Psoas muscle (tissue), 8 donors: ENCODE results near the gene CP. TPM values are rescaled to one million over a fixed set of nuclear protein-coding genes. Genes with fewer than 3 reads are reported as not detected.

ENCODE experiments used
- ATAC-seq, 4 donors: fragments of 200-7000 bp; cut with Tn5 transposase; one replicate each; pipeline ENCODE4 v1.9.1; 2020; ENCODE audit warnings: moderate library complexity in 3 of 4, mild to moderate bottlenecking in 2 of 4
- DNase-seq, 2 donors: peaks; one replicate each; pipeline ENCODE4 v3.0.0-alpha.2; 2020
- H3K27ac ChIP-seq: fragments of 200-600 bp; one replicate; pipeline ENCODE4 v1.8.0; 2022
- H3K27me3 ChIP-seq, 3 donors: fragments of 200-600 bp in 1 of 3; one replicate each; pipeline versions ENCODE4 v1.6.1 to v1.8.0; 2013 to 2022; ENCODE audit warnings: low read length in 2 of 3, mild to moderate bottlenecking in 2 of 3, moderate library complexity in 1 of 3; ENCODE audit not compliant: insufficient read depth in 3 of 3
- H3K36me3 ChIP-seq, 2 donors: fragments of 200-600 bp in 1 of 2; one replicate each; pipeline versions ENCODE4 v1.6.1 to v1.8.0; 2013 to 2022; ENCODE audit warnings: low read depth in 1 of 2, mild to moderate bottlenecking in 1 of 2, moderate library complexity in 1 of 2; ENCODE audit not compliant: insufficient read depth in 1 of 2
- H3K4me1 ChIP-seq: fragments of 200-600 bp; one replicate; pipeline ENCODE4 v1.8.0; 2022
- H3K4me3 ChIP-seq: fragments of 200-600 bp; one replicate; pipeline ENCODE4 v1.8.0; 2022; ENCODE audit warnings: mild to moderate bottlenecking
- H3K9me3 ChIP-seq: fragments of 200-600 bp; one replicate; pipeline ENCODE4 v1.8.0; 2022
- WGBS, 3 donors: extraction: QIAGEN DNeasy Blood & Tissue Kit; methylation state at CpG; one replicate each; pipeline versions ENCODE4 v1.1.6 to v1.1.7; 2013; 5-methylcytosine and 5-hydroxymethylcytosine counted together
- intact Hi-C, 2 donors: fragments of 100-400 bp; cut with DNase I; formaldehyde crosslinking; loops; one replicate each; pipeline versions ENCODE4 v1.11.0 to v1.14.2; 2022
- polyA plus RNA-seq, 3 donors: library from polyadenylated mRNA; stranded (reverse); fragments of 200-250 nt; gene quantifications; one replicate each; pipeline ENCODE4 v1.2.3, GENCODE V29; 2013
- total RNA-seq, 4 donors: library from RNA; stranded (reverse); fragmentation: NEBNext Ultra II Directional in 2 of 4; extraction: Animal tissue kit (Norgen Biotek cat#: 25700) in 2 of 4; gene quantifications; one replicate each; pipeline versions ENCODE4 v1.2.1 to v1.2.4, GENCODE V29; 2021 to 2023
- TF ChIP-seq, protein P1 (sequence below): fragments of 200-600 bp; IDR thresholded peaks from one replicate; pipeline ENCODE4 v1.8.0; 2022; ENCODE audit warnings: antibody characterized with exemption
- donor health status: healthy with polysubstance abuse.
- donor health status: DM: no; HTN: no; CAD: no; lungs with moderate emphysema.
- donor health status: Bipolar disorder and iron deficiency.
- donor health status: healthy.
- donor health status: DM: yes; HTN: yes; CAD: no.
- donor health status: DM: no; HTN: no; CAD: no.
- donor health status: DM: no; HTN: no; CAD: no.
- donor health status: DM: yes; HTN: yes; CAD: no.

The CP gene
- total and polyA plus RNA-seq, 7 donors = 0.23 to 3.5 (median 2.2) TPM

DNA sequence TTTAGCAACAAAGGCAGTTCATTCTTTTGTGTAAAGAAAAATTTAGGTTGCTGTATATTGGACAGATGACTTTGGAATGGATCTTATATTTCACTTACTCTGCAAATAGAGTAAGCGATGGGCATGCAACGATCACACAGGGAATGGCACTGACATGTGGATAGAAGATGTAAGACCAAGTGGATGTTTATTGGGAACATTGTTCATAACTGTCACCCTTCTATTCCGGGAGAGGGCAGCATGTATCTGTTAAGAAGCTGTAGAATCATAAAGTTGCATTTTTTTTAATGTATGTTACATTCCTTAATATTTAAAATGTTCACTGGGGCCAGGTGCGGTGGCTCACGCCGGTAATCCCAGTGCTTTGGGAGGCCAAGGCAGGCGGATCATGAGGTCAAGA lies 51.0 kb downstream of the CP start:
- Histone ChIP-seq H3K36me3 (peaks cover 2 to 62% of the 10 kb centered on the region in 2 donors), H3K9me3 (no peaks in the 10 kb centered on the region), H3K4me3 (no peak overlapping the region), H3K27ac (no peak overlapping the region), H3K4me1 (no peaks in the 10 kb centered on the region), H3K27me3 (no peaks in the 10 kb centered on the region)
- ATAC-seq (no peak), DNase-seq (no peak)
- intact Hi-C loops = no loop called here
- WGBS, 3 donors = 97 to 99% (median 97%) methylated on average over 7 of the region's 7 CpGs
- TF ChIP-seq, protein P1, sequence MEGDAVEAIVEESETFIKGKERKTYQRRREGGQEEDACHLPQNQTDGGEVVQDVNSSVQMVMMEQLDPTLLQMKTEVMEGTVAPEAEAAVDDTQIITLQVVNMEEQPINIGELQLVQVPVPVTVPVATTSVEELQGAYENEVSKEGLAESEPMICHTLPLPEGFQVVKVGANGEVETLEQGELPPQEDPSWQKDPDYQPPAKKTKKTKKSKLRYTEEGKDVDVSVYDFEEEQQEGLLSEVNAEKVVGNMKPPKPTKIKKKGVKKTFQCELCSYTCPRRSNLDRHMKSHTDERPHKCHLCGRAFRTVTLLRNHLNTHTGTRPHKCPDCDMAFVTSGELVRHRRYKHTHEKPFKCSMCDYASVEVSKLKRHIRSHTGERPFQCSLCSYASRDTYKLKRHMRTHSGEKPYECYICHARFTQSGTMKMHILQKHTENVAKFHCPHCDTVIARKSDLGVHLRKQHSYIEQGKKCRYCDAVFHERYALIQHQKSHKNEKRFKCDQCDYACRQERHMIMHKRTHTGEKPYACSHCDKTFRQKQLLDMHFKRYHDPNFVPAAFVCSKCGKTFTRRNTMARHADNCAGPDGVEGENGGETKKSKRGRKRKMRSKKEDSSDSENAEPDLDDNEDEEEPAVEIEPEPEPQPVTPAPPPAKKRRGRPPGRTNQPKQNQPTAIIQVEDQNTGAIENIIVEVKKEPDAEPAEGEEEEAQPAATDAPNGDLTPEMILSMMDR = no peak

DNA sequence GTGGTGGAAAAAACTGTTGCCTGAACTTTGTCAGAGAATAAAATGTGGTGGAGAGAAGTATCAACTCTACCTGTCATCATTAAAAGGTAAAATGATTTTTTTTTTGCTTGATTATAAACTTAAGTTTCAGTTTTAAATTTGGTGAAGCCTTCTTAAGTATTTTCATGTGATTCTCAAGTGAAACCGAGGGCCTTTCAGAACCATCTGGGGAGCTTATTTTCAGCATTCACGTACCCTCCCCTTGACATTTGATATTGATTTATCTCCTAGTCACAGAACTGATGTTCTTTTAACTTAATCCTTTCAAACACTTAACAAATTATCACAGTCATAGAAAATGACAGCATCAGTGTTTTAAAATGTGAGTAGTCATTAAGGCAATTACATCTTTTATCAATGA lies 53.7 kb downstream of the CP start:
- H3K27me3 ChIP-seq = no peaks in the 10 kb centered on the region

DNA sequence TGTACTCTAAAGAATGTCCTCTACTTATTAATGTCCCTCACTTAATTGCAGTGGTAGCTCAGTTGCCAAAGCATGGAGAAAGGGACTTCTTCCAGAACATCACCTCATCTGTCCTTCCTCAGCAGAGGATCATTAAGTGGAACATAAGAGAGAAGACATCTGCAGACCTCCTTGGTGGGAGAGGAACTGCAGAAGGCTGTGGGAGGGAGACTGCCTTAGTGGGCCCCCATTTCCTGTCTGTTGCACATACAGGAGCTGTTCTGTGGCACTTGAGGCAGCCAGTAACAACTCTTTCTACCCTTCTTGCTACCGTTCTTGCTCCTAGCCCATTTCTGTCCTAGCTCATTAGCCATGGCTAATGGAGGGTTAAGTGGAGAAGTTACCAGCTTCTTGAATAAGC lies 58.6 kb downstream of the CP start:
- Histone ChIP-seq H3K36me3 (peaks cover 0 to 82% of the 10 kb centered on the region in 2 donors), H3K4me1 (no peaks in the 10 kb centered on the region), H3K27me3 (no peaks in the 10 kb centered on the region), H3K27ac (no peak overlapping the region), H3K4me3 (no peak overlapping the region), H3K9me3 (no peaks in the 10 kb centered on the region)
- no peak for DNase-seq
- intact Hi-C loops = no loop called here
- 71 to 75% (median 74%) methylated on average over 1 of the region's 1 CpG for WGBS, 3 donors
- TF ChIP-seq, protein P1 = no peak
- no peak for ATAC-seq

More for the DNA sequence above, 53.7 kb downstream of the CP start:
- Histone ChIP-seq H3K36me3 (peaks cover 2 to 79% of the 10 kb centered on the region in 2 donors), H3K27ac (no peak overlapping the region), H3K4me3 (no peak overlapping the region), H3K4me1 (no peaks in the 10 kb centered on the region), H3K9me3 (no peaks in the 10 kb centered on the region)
- TF ChIP-seq, protein P1 = no peak
- 50 to 74% (median 59%) methylated on average over 2 of the region's 2 CpGs for WGBS, 3 donors
- no peak for ATAC-seq
- DNase-seq = no peak
- intact Hi-C loops = no loop called here

DNA sequence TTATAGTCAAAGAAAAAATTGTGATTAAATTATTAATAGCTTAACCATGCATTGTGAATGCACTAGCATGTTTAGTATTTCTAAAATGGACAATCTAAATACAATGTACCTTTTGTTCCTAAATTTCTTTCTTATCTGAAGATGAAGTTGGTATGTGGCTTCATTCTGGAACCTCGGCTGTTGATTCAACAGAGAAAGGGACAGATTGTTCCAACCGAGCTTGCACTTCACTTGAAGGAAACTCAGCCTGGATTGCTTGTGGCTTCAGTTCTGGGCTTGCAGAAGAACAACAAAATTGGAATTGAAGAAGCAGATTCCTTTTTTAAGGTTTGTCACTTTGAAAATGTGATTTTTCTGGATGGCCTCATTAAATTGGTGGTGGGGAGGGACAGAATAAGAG lies 59.6 kb downstream of the CP start:
- ATAC-seq = no peak
- Histone ChIP-seq H3K27ac (no peak overlapping the region), H3K9me3 (no peaks in the 10 kb centered on the region), H3K4me3 (no peak overlapping the region), H3K36me3 (peaks cover 0 to 82% of the 10 kb centered on the region in 2 donors), H3K4me1 (no peaks in the 10 kb centered on the region), H3K27me3 (no peaks in the 10 kb centered on the region)
- no peak for DNase-seq
- TF ChIP-seq, protein P1 = no peak
- WGBS, 3 donors = 92 to 97% (median 96%) methylated on average over 2 of the region's 2 CpGs
- intact Hi-C loops = no loop called here

DNA sequence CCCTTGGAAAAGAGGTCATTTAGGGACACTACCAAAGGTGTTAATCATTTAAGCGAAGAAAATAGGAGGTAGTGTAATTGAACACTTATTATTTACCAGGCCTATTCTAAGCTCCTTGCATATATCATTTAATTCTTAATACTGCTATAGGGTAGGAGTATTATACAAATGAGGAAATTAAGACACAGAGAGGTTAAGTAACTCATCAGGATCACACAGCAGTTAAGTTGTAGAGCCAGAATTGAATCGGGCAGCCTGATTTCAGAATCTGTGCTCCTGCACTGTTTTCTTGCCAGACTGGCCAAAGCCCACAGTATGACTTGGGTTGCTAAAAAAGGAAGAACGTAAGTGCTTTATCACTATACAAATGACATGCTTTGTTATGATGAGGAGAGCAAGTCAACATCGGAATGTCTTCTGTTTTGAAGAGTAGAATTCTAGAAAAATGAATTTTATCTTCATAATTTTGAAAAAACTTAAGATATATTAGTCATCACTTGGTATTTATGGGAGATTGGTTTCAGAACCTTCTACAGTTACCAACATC lies 60.8 kb downstream of the CP start:
- H3K4me1 ChIP-seq = no peaks in the 10 kb centered on the region
- no peak overlapping the region for H3K27ac ChIP-seq
- WGBS, 3 donors = 86 to 92% (median 91%) methylated on average over 4 of the region's 4 CpGs
- TF ChIP-seq, protein P1 = no peak
- H3K9me3 ChIP-seq = no peaks in the 10 kb centered on the region
- no peak overlapping the region for H3K4me3 ChIP-seq
- DNase-seq (no peak), ATAC-seq (no peak)
- H3K36me3 ChIP-seq = peaks cover 0 to 84% of the 10 kb centered on the region in 2 donors
- no peaks in the 10 kb centered on the region for H3K27me3 ChIP-seq
- intact Hi-C loops = no loop called here
